ENCODE data around the gene CACNA1C.

CACNA1C gene

GRCh38 chr12:2177751-2178150 is 125.0 kb downstream of the CACNA1C start:
- TF ChIP-seq CTCF (conservative IDR thresholded peaks at IDR 0.05), result no peak
- H3K27ac ChIP-seq, result no peak overlapping the region

GRCh38 chr12:2179058-2179457 is 126.3 kb downstream of the CACNA1C start:
- no peak overlapping the region for H3K27ac ChIP-seq
- no peak for TF ChIP-seq CTCF (conservative IDR thresholded peaks at IDR 0.05)

GRCh38 chr12:2179953-2180736 is 127.4 kb downstream of the CACNA1C start:
- no peak for TF ChIP-seq CTCF (conservative IDR thresholded peaks at IDR 0.05)
- H3K27ac ChIP-seq, result no peak overlapping the region

- H3K27ac ChIP-seq, result no peak overlapping the region
- no peak for TF ChIP-seq CTCF (conservative IDR thresholded peaks at IDR 0.05)
These were observed 127.9 kb downstream of the CACNA1C start for GRCh38 chr12:2180737-2181082.

- TF ChIP-seq CTCF (conservative IDR thresholded peaks at IDR 0.05), result peak; percentile 65
- H3K27ac ChIP-seq, result peak overlapping the region; percentile 53
These were observed 131.1 kb downstream of the CACNA1C start for GRCh38 chr12:2183556-2184541.

- no peak for TF ChIP-seq CTCF (conservative IDR thresholded peaks at IDR 0.05)
- no peak overlapping the region for H3K27ac ChIP-seq
These were observed 133.1 kb downstream of the CACNA1C start for GRCh38 chr12:2185751-2186341.
